ENCODE results near the gene MCMBP.
"Not testable (repeated sequence)": the region's sequence is repeated elsewhere in the genome, so short reads cannot be mapped to it uniquely, and the experiment has no call there.

The MCMBP gene

DNA sequence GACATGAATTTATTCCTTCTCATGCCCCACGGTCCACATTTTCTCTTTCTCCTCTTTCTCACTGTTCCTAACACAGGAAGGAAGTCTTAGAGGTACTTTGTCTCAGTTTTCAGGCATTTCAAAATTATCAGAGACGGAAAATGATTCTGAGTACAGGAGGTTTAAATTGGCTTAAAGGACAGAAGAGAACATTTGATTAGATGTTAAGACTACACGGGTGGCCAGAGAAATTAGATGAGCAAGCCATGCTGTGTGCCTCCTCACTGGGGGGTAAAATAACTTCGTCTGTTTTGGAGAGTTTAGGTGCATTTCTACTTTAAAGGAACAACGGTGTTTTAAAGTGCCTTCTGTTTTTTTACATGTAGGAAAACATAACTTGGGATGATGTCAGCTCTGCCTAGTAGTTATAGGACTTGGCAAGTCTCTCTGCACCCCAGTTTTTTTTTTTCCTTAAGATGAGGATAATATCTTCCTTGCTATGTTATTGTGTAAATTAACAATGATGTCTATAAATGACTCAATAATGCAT is 66.9 kb downstream of the MCMBP start:
- Histone ChIP-seq H2AFZ (no peak overlapping the region), H3K9ac (no peak overlapping the region), H3K79me2 (no peaks in the 10 kb centered on the region), H3K4me2 (ENCODE audit: low read length) (no peak overlapping the region), H3K36me3 (ENCODE audit: control insufficient read depth, insufficient read depth, low read length) (no peaks in the 10 kb centered on the region), H3K4me1 (no peaks in the 10 kb centered on the region), H3K4me3 (ENCODE audit: low read depth, low read length) (no peak overlapping the region), H3K27ac (no peak overlapping the region), H3K27me3 (ENCODE audit: control insufficient read depth, insufficient read depth, low read length) (no peaks in the 10 kb centered on the region), H3K9me3 (ENCODE audit: control insufficient read depth, low read length) (no peaks in the 10 kb centered on the region)
- no peak for TF ChIP-seq CTCF (IDR thresholded peaks at IDR 0.05)

GRCh38 chr10:119803264-119803663 is 69.4 kb downstream of the MCMBP start:
- no peaks in the 10 kb centered on the region for H3K27me3 ChIP-seq (ENCODE audit: control insufficient read depth, insufficient read depth, low read length)
- H3K36me3 ChIP-seq (ENCODE audit: control insufficient read depth, insufficient read depth, low read length), result no peaks in the 10 kb centered on the region
- H3K9ac ChIP-seq, result no peak overlapping the region
- H3K4me3 ChIP-seq (ENCODE audit: low read depth, low read length), result no peak overlapping the region
- H3K9me3 ChIP-seq (ENCODE audit: control insufficient read depth, low read length), result no peaks in the 10 kb centered on the region
- no peak overlapping the region for H2AFZ ChIP-seq
- no peaks in the 10 kb centered on the region for H3K79me2 ChIP-seq
- TF ChIP-seq CTCF (IDR thresholded peaks at IDR 0.05), result no peak
- H3K27ac ChIP-seq, result no peak overlapping the region
- no peak overlapping the region for H3K4me2 ChIP-seq (ENCODE audit: low read length)
- H3K4me1 ChIP-seq, result no peaks in the 10 kb centered on the region

DNA sequence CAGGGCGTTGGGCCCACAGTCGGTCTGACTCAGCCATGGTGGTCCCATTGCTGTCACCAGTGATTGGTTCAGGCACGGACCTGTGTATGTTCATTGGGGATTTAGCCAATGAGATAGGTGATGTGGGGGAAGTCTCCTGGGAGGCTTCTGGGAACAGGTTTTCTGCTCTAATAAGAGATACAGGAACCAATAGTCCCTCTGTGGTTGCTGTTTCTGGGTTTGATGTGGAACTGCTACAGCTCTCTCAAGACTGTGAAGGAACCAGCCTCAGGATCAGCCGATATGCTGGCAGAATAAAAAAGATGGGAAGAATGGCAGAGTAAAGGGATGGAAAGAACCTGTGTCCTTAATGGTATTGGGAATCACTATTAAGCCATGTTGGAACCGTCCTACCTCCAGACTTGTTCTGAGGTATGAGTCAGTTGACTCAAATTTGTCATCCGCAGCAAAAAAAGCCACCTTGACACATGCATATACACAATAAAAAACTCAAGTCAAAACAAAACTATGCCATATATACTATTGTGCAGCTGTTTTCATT is 70.6 kb downstream of the MCMBP start:
- Histone ChIP-seq H3K9ac (no peak overlapping the region), H2AFZ (no peak overlapping the region), H3K36me3 (ENCODE audit: control insufficient read depth, insufficient read depth, low read length) (no peaks in the 10 kb centered on the region), H3K27me3 (ENCODE audit: control insufficient read depth, insufficient read depth, low read length) (no peaks in the 10 kb centered on the region), H3K4me2 (ENCODE audit: low read length) (no peak overlapping the region), H3K4me3 (ENCODE audit: low read depth, low read length) (no peak overlapping the region), H3K4me1 (no peaks in the 10 kb centered on the region), H3K9me3 (ENCODE audit: control insufficient read depth, low read length) (no peaks in the 10 kb centered on the region), H3K27ac (no peak overlapping the region), H3K79me2 (no peaks in the 10 kb centered on the region)
- TF ChIP-seq CTCF (IDR thresholded peaks at IDR 0.05), result no peak

GRCh38 chr10:119801176-119801575 is 71.5 kb downstream of the MCMBP start:
- Histone ChIP-seq H2AFZ (no peak overlapping the region), H3K4me2 (ENCODE audit: low read length) (no peak overlapping the region), H3K9me3 (ENCODE audit: control insufficient read depth, low read length) (no peaks in the 10 kb centered on the region), H3K4me1 (no peaks in the 10 kb centered on the region), H3K4me3 (ENCODE audit: low read depth, low read length) (no peak overlapping the region), H3K9ac (no peak overlapping the region), H3K79me2 (no peaks in the 10 kb centered on the region), H3K36me3 (ENCODE audit: control insufficient read depth, insufficient read depth, low read length) (no peaks in the 10 kb centered on the region), H3K27ac (no peak overlapping the region), H3K27me3 (ENCODE audit: control insufficient read depth, insufficient read depth, low read length) (no peaks in the 10 kb centered on the region)
- no peak for TF ChIP-seq CTCF (IDR thresholded peaks at IDR 0.05)

- Histone ChIP-seq H3K4me2 (ENCODE audit: low read length) (no peak overlapping the region), H3K27me3 (ENCODE audit: control insufficient read depth, insufficient read depth, low read length) (no peaks in the 10 kb centered on the region), H3K9me3 (ENCODE audit: control insufficient read depth, low read length) (no peaks in the 10 kb centered on the region), H3K9ac (no peak overlapping the region), H3K27ac (no peak overlapping the region), H3K4me3 (ENCODE audit: low read depth, low read length) (no peak overlapping the region), H3K79me2 (no peaks in the 10 kb centered on the region), H3K36me3 (ENCODE audit: control insufficient read depth, insufficient read depth, low read length) (no peaks in the 10 kb centered on the region), H2AFZ (no peak overlapping the region), H3K4me1 (no peaks in the 10 kb centered on the region)
- TF ChIP-seq CTCF (IDR thresholded peaks at IDR 0.05), result no peak
Measured at GRCh38 chr10:119796039-119796438, 76.6 kb downstream of the MCMBP start.

GRCh38 chr10:119795101-119795500 is 77.5 kb downstream of the MCMBP start:
- H3K9me3 ChIP-seq (ENCODE audit: control insufficient read depth, low read length); H3K27me3 ChIP-seq (ENCODE audit: control insufficient read depth, insufficient read depth, low read length); H3K79me2 ChIP-seq; H2AFZ ChIP-seq; H3K4me1 ChIP-seq; H3K36me3 ChIP-seq (ENCODE audit: control insufficient read depth, insufficient read depth, low read length); H3K27ac ChIP-seq; H3K4me3 ChIP-seq (ENCODE audit: low read depth, low read length); H3K9ac ChIP-seq; H3K4me2 ChIP-seq (ENCODE audit: low read length): not testable (repeated sequence)

All from parathyroid adenoma (tissue), 2 donors.